Upper lobe of right lung (tissue), 1 donor: ENCODE results near the gene CD63. TPM values are rescaled to one million over a fixed set of nuclear protein-coding genes. Genes with fewer than 3 reads are reported as not detected.

Experiments
- ATAC-seq: fragments of 200-7000 bp; cut with Tn5 transposase; one replicate; pipeline ENCODE4 v1.9.1; 2020; ENCODE audit warnings: mild to moderate bottlenecking, moderate library complexity
- DNase-seq: peaks from one replicate; pipeline ENCODE4 v3.0.0-alpha.2; 2020
- H3K27ac ChIP-seq: fragments of 200-600 bp; one replicate; pipeline ENCODE4 v1.8.0; 2022
- H3K27me3 ChIP-seq: fragments of 200-600 bp; one replicate; pipeline ENCODE4 v1.8.0; 2022; ENCODE audit warnings: mild to moderate bottlenecking
- H3K36me3 ChIP-seq: fragments of 200-600 bp; one replicate; pipeline ENCODE4 v1.8.0; 2022
- H3K4me1 ChIP-seq: fragments of 200-600 bp; one replicate; pipeline ENCODE4 v1.8.0; 2022
- H3K4me3 ChIP-seq: fragments of 200-600 bp; one replicate; pipeline ENCODE4 v1.8.0; 2022; ENCODE audit warnings: mild to moderate bottlenecking
- H3K9me3 ChIP-seq: fragments of 200-600 bp; one replicate; pipeline ENCODE4 v1.8.0; 2022
- CTCF ChIP-seq: fragments of 200-600 bp; IDR thresholded peaks from one replicate; pipeline ENCODE4 v1.8.0; 2022; ENCODE audit warnings: antibody characterized with exemption
- intact Hi-C: fragments of 100-400 bp; cut with DNase I; formaldehyde crosslinking; loops from one replicate; pipeline ENCODE4 v1.11.0; 2022
- total RNA-seq: library from RNA; stranded (reverse); fragmentation: NEBNext Ultra II Directional; extraction: Animal tissue kit (Norgen Biotek cat#: 25700); gene quantifications from one replicate; pipeline ENCODE4 v1.2.1, GENCODE V29; 2021
- donor health status: DM: no; HTN: yes; CAD: no; lungs with severe emphysema.

Gene CD63
- total RNA-seq, 1 donor from 2014 or later = 1,158 TPM

DNA sequence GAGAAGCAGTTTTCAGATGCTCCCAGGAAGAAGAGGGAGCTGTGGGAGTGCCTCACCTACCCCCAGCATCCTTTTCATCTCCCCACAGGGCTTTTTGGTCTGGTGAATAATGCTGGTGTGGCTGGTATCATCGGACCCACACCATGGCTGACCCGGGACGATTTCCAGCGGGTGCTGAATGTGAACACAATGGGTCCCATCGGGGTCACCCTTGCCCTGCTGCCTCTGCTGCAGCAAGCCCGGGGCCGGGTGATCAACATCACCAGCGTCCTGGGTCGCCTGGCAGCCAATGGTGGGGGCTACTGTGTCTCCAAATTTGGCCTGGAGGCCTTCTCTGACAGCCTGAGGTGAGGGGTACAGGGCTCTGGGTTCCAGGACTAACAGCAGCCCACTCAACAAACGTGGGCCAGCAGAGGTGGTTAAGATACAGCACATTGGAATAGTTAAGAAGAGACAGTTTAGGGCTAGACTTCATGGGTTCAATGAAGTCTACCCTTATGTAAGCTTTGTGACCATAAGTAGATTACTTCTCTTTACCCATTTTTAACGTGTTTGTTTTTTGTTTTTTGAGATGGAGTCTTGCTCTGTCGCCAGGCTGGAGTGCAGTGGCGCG, 7.1 kb downstream of the CD63 start:
- DNase-seq (peak; percentile 64), ATAC-seq (no peak)
- Histone ChIP-seq H3K9me3 (no peaks in the 10 kb centered on the region), H3K27ac (no peak overlapping the region), H3K36me3 (peaks cover 49% of the 10 kb centered on the region), H3K4me1 (peaks cover 64% of the 10 kb centered on the region), H3K4me3 (no peak overlapping the region), H3K27me3 (no peaks in the 10 kb centered on the region)
- no peak for TF ChIP-seq CTCF
- intact Hi-C loops = no loop called here

DNA sequence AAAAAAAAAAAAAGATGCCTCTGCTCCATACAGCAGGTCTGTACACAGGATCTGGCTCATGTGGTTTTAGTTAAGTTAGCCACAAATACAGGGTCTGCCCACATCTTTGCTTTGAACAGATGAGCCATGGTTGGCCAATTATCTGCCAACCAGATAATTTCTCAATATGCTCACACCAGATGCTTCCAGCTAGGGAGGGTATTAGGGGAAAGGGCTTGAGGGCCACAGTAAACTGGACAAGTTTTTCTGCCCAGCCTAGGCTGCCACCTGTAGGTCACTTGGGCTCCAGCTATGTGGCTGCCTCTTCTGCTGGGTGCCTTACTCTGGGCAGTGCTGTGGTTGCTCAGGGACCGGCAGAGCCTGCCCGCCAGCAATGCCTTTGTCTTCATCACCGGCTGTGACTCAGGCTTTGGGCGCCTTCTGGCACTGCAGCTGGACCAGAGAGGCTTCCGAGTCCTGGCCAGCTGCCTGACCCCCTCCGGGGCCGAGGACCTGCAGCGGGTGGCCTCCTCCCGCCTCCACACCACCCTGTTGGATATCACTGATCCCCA, 7.8 kb downstream of the CD63 start:
- H3K27ac ChIP-seq = no peak overlapping the region
- peaks cover 57% of the 10 kb centered on the region for H3K4me1 ChIP-seq
- peak; percentile 53 for TF ChIP-seq CTCF
- H3K36me3 ChIP-seq = peaks cover 41% of the 10 kb centered on the region
- intact Hi-C loops = no loop called here
- no peaks in the 10 kb centered on the region for H3K9me3 ChIP-seq
- H3K27me3 ChIP-seq = no peaks in the 10 kb centered on the region
- peak; percentile 76 for ATAC-seq
- no peak overlapping the region for H3K4me3 ChIP-seq
- peak; percentile 78 for DNase-seq

DNA sequence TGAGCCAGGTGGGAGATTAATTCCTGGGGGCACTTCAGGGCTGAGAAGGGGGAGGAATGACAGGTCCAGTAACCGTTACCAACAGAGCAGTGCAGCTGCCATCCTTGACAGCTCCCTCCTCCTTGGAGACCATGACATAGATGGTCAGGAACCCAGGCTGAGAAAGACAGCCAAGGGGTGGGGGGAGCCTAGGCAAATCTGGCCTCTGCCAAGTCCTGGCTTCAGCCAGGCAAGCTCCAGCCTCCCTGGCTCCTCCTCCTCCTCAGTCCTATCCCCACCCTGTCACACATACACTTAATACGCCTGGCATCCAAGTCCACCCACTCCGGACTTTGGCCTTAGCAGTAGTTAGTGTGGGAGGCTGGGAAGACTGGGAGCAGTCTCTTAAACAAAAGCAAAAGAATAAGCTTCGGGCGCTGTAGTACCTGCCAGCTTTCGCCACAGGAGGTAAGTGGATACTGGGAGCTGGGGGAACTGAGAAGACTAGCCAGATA, 8.7 kb downstream of the CD63 start, which contains the start of gene RDH5:
Gene RDH5, plus strand, starts transcription at position 323 of the 494 bp plus-strand sequence. CDS start 792 bp downstream, outside the sequence.
- no peak for TF ChIP-seq CTCF
- no peak for ATAC-seq
- Histone ChIP-seq H3K4me1 (peaks cover 53% of the 10 kb centered on the region), H3K27ac (peak within 1 kb of the TSS; percentile 36), H3K9me3 (no peaks in the 10 kb centered on the region), H3K4me3 (no peak within 1 kb of the TSS), H3K36me3 (peaks cover 33% of the 10 kb centered on the region), H3K27me3 (no peaks in the 10 kb centered on the region)
- intact Hi-C loops = no loop called here
- DNase-seq = no peak

DNA sequence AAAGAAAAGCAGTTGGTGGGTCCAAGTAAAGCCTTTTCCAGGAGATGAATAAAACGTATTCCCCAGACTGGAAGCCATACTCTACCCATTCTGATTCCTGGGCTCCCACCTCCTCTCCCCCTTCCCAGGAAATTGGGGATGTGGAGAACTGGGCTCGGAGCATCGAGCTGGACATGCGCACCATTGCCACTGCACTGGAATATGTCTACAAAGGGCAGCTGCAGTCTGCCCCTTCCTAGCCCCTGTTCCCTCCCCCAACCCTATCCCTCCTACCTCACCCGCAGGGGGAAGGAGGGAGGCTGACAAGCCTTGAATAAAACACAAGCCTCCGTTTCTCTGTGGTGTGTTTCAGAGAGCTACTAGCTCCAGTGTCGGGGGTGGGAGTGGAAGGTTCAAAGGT, 9.4 kb downstream of the CD63 start:
- no peaks in the 10 kb centered on the region for H3K9me3 ChIP-seq
- no peak overlapping the region for H3K27ac ChIP-seq
- no peak for TF ChIP-seq CTCF
- intact Hi-C loops = no loop called here
- peaks cover 51% of the 10 kb centered on the region for H3K4me1 ChIP-seq
- no peaks in the 10 kb centered on the region for H3K27me3 ChIP-seq
- no peak overlapping the region for H3K4me3 ChIP-seq
- peaks cover 25% of the 10 kb centered on the region for H3K36me3 ChIP-seq
- ATAC-seq (no peak), DNase-seq (no peak)

DNA sequence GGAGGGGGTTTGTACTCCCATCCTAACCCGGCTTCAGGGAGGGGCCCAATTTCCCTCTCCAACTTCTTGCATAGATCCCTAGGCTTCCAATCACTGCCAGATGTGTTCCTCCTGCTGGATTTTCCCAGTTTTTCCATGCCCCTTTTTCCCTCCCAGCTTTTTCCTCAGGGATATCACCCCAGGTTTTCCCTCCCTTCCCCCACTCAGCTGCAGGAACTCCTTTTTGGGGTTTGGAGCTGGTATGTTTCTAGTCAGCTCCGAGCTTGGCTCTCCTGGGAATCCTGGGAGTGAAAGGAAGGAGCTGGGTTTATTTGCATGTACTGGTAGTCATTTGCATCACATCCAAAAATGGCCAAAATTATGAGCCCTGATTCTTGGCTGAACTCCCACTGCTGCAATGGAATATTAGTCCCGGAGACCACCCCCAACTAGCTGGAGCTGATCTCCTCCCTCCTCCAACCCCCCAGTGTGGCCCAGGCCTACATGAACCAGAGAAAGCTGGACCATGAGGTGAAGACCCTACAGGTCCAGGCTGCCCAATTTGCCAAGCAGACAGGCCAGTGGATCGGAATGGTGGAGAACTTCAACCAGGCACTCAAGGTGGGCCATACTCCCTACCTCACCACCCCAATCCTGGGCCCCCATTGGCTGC, 10.1 kb downstream of the CD63 start:
- no peak for TF ChIP-seq CTCF
- intact Hi-C loops = no loop called here
- Histone ChIP-seq H3K27me3 (no peaks in the 10 kb centered on the region), H3K36me3 (peaks cover 19% of the 10 kb centered on the region), H3K4me3 (no peak overlapping the region), H3K9me3 (no peaks in the 10 kb centered on the region), H3K27ac (no peak overlapping the region), H3K4me1 (peaks cover 51% of the 10 kb centered on the region)
- no peak for ATAC-seq
- DNase-seq = no peak
